ENCODE measurements around the gene CLMN.

CLMN gene

GRCh38 chr14:95354834-95355233 is 35.1 kb upstream of the CLMN start:
- Mint-ChIP-seq H3K4me1 (no peaks in the 10 kb centered on the region), H3K9me3 (peaks cover 27% of the 10 kb centered on the region), H3K27me3 (ENCODE audit: low read depth, poor library complexity) (peaks cover 15% of the 10 kb centered on the region), H3K36me3 (ENCODE audit: low read depth) (peaks cover 9% of the 10 kb centered on the region), H3K27ac (no peak overlapping the region), H3K4me3 (no peak overlapping the region)
- no peak for TF ChIP-seq CTCF (IDR thresholded peaks at IDR 0.05)
- DNase-seq = no peak

GRCh38 chr14:95353664-95354063 is 34.0 kb upstream of the CLMN start:
- no peak for DNase-seq
- peaks cover 9% of the 10 kb centered on the region for H3K36me3 Mint-ChIP-seq (ENCODE audit: low read depth)
- peaks cover 27% of the 10 kb centered on the region for H3K9me3 Mint-ChIP-seq
- no peak overlapping the region for H3K4me3 Mint-ChIP-seq
- peaks cover 8% of the 10 kb centered on the region for H3K27me3 Mint-ChIP-seq (ENCODE audit: low read depth, poor library complexity)
- H3K4me1 Mint-ChIP-seq = no peaks in the 10 kb centered on the region
- TF ChIP-seq CTCF (IDR thresholded peaks at IDR 0.05) = no peak
- no peak overlapping the region for H3K27ac Mint-ChIP-seq

- no peak overlapping the region for H3K27ac Mint-ChIP-seq
- H3K36me3 Mint-ChIP-seq (ENCODE audit: low read depth) = peaks cover 9% of the 10 kb centered on the region
- H3K4me1 Mint-ChIP-seq = peaks cover 5% of the 10 kb centered on the region
- H3K4me3 Mint-ChIP-seq = no peak overlapping the region
- H3K27me3 Mint-ChIP-seq (ENCODE audit: low read depth, poor library complexity) = peaks cover 11% of the 10 kb centered on the region
- DNase-seq = no peak
- TF ChIP-seq CTCF (IDR thresholded peaks at IDR 0.05) = no peak
- H3K9me3 Mint-ChIP-seq = peaks cover 27% of the 10 kb centered on the region
Observed at GRCh38 chr14:95353007-95353406, 33.3 kb upstream of the CLMN start.

- no peak for TF ChIP-seq CTCF (IDR thresholded peaks at IDR 0.05)
- H3K27ac Mint-ChIP-seq = no peak overlapping the region
- H3K4me1 Mint-ChIP-seq = peaks cover 7% of the 10 kb centered on the region
- no peak overlapping the region for H3K4me3 Mint-ChIP-seq
- H3K9me3 Mint-ChIP-seq = peaks cover 27% of the 10 kb centered on the region
- no peak for DNase-seq
- H3K36me3 Mint-ChIP-seq (ENCODE audit: low read depth) = peaks cover 9% of the 10 kb centered on the region
- H3K27me3 Mint-ChIP-seq (ENCODE audit: low read depth, poor library complexity) = peaks cover 11% of the 10 kb centered on the region
Observed at GRCh38 chr14:95352481-95352880, 32.8 kb upstream of the CLMN start.

- H3K4me1 Mint-ChIP-seq = peaks cover 7% of the 10 kb centered on the region
- DNase-seq = no peak
- no peak for TF ChIP-seq CTCF (IDR thresholded peaks at IDR 0.05)
- H3K9me3 Mint-ChIP-seq = peaks cover 15% of the 10 kb centered on the region
- H3K27me3 Mint-ChIP-seq (ENCODE audit: low read depth, poor library complexity) = peaks cover 15% of the 10 kb centered on the region
- H3K36me3 Mint-ChIP-seq (ENCODE audit: low read depth) = peaks cover 9% of the 10 kb centered on the region
- no peak overlapping the region for H3K27ac Mint-ChIP-seq
- H3K4me3 Mint-ChIP-seq = no peak overlapping the region
Observed at GRCh38 chr14:95349241-95349640, 29.5 kb upstream of the CLMN start.

- no peak for DNase-seq
- Mint-ChIP-seq H3K36me3 (ENCODE audit: low read depth) (peaks cover 5% of the 10 kb centered on the region), H3K27me3 (ENCODE audit: low read depth, poor library complexity) (peaks cover 15% of the 10 kb centered on the region), H3K27ac (no peak overlapping the region), H3K4me3 (no peak overlapping the region), H3K9me3 (peaks cover 8% of the 10 kb centered on the region), H3K4me1 (peaks cover 7% of the 10 kb centered on the region)
- TF ChIP-seq CTCF (IDR thresholded peaks at IDR 0.05) = no peak
Observed at GRCh38 chr14:95348395-95349080, 28.8 kb upstream of the CLMN start.

Data from nephron progenitor cell (in vitro differentiated cells).